Measurements from ENCODE around the gene TMEM44.

Gene TMEM44, protein sequence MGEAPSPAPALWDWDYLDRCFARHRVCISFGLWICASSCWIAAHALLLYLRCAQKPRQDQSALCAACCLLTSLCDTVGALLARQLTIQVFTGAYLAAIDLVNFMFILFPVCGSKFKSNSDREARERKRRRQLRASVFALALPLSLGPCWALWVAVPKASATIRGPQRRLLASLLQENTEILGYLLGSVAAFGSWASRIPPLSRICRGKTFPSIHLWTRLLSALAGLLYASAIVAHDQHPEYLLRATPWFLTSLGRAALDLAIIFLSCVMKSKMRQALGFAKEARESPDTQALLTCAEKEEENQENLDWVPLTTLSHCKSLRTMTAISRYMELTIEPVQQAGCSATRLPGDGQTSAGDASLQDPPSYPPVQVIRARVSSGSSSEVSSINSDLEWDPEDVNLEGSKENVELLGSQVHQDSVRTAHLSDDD

GRCh38 chr3:194633349-194634004 lies at the start of gene TMEM44:
TSS of gene TMEM44 (minus strand) at chr3:194633419. CDS start at chr3:194633215, 204 bp downstream.
- Histone ChIP-seq H3K4me3 (peak within 1 kb of the TSS; percentile 55 to 75 (median 63)), H3K27ac (peak within 1 kb of the TSS in 18 of 21 experiments; percentile 8 to 78 (median 56))

DNA sequence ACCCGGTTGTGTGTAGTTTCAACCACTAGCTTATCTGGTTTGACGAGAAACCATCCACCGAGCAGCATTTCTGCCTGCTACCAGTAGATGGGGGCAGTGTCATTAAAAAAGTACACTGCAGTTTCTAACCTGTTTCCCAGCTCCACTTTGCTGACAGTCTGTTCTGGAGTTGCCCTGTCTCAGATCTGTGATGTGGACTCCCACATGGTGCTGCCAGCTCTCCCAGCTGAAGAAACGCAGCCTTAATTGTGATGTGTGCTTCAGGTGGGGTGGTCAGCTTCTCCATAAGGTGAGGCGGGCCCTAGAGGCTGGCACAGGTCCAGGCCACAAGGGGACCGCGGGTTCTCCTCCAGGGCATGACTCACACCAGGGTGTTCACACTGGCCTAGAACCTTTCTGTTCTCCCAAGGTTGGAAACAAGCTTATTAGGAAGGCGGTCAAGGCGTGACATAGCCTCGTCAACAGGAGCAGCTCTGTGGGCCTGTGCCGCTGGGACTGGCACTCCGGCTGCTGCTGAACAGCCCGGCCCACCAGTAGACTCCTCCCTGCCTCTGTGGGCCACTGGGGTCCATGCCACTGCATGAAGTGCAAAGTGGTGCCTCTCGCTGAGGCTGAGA lies 49.6 kb upstream of the TMEM44 start:
- H3K4me3 ChIP-seq = no peak overlapping the region
- peak overlapping the region in 12 of 21 experiments; percentile 9 to 62 (median 44) for H3K27ac ChIP-seq

GRCh38 chr3:194682189-194682693 lies 49.0 kb upstream of the TMEM44 start:
- peak overlapping the region in 4 of 21 experiments; percentile 18 to 52 (median 44) for H3K27ac ChIP-seq
- no peak overlapping the region for H3K4me3 ChIP-seq

- Histone ChIP-seq H3K4me3 (no peak overlapping the region), H3K27ac (no peak overlapping the region)
These were observed 47.8 kb upstream of the TMEM44 start for GRCh38 chr3:194680888-194681615.

DNA sequence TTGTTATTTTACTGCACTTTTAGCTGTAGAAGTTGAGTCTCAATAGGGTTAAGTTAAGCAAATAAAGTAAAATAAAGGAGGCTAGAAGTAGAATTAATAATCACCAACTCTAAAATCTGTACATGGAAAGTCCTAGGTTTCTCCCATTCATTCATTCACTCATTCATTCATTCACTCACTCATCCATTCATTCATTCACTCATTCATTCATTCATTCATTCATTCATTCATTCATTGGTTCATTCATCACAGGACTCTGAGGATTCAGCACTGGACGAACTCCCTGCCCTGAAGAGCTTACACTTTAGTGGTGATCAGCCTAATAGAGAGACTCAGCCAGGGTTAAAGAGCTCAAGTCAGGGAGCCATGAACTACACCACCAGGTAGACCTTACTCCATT lies 43.3 kb upstream of the TMEM44 start:
- no peak overlapping the region for H3K4me3 ChIP-seq
- H3K27ac ChIP-seq = no peak overlapping the region

DNA sequence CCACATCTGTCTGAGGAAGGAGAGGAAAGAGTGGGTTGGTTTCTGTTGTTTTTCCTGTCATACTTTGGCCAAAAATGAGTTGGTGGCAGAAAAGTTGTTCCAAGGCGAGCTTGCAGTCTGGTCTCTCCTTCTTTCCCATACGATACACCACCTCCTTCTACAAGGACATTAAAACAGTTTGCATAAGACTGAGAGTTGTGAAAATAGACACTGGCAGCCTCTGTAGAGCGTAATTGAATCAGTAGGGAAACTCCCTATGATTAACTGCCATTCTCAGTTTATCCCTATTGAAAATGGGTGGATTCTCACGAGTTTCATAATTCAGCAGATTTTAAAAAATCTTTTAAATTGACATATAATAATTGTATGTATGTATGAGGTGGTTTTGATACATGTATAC lies 42.5 kb upstream of the TMEM44 start:
- Histone ChIP-seq H3K27ac (peak overlapping the region in 16 of 21 experiments; percentile 4 to 85 (median 62)), H3K4me3 (no peak overlapping the region)

DNA sequence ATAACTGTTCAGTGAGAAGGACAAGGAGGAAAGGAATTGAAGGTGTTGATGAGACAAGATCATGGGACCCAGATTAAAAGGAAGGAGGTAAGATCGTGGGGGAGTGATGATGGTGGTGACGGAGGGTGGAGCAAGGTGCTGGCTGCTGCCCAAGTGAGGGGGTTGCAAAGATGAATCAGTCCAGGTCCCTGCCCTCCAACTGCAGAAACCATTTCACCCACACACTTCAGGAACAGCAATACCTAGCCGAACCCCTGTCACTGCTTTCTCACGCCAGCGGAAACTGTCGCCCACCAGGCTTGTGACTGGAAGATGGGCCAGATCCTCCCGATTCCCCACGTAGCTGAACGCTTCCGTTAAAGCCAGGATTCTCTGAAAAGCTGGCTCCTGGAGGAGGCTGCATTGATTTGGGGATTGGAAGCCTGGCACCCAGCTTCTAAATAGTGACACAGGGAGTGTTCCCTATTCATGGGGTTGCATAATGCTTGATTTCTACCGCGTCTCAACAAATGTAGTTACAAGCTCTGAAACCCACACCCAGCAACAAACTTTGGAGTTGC lies 41.9 kb upstream of the TMEM44 start:
- Histone ChIP-seq H3K27ac (peak overlapping the region in 16 of 21 experiments; percentile 4 to 85 (median 62)), H3K4me3 (no peak overlapping the region)

DNA sequence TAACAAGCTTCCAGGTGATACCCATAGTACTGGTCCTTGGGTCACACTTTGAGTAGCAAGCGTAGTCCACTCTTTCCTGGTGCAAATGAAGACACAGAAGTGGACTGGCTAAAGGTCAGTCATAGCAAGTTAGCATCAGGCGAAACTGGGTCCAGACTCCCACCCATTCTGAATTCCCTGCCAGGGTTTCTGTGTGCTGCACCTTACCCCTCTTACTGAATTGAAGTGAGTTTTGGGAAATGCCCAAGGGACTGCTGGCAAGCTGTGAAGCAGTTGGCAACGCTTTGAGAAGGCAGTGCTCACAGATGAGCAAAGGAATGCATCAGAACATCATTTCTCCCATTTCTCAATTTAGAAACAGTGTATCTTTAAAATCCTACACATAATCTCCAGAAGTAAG lies 40.5 kb upstream of the TMEM44 start:
- peak overlapping the region in 5 of 21 experiments; percentile 1 to 95 (median 37) for H3K27ac ChIP-seq

DNA sequence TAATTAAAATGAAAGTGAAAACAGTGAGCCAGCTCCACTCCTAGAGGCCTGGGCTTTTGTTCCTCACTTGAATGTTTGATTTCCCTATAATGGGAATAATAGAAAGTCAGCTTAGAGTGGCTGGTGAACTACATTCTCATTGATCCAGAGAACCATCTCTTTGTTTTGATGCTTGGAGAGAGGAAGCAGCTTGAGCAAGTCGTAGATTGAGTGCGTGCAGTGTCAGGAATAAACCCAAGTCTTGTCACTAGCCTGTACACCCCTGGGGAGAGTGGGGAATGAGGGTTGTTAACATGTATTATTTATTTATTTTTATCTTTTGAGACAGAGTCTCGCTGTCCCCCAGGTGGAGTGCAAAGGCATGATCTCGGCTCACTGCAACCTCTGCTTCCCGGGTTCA lies 39.7 kb upstream of the TMEM44 start:
- Histone ChIP-seq H3K4me3 (peak overlapping the region; percentile 75 to 98 (median 88)), H3K27ac (peak overlapping the region; percentile 73 to 99 (median 96))

More for the DNA sequence above, 40.5 kb upstream of the TMEM44 start:
- H3K4me3 ChIP-seq = no peak overlapping the region

GRCh38 chr3:194671900-194672808 lies 38.9 kb upstream of the TMEM44 start, which contains the start of gene LSG1:
TSS of gene LSG1 (minus strand) at chr3:194672191. CDS start at chr3:194672162, 29 bp downstream.
- Histone ChIP-seq H3K4me3 (peak within 1 kb of the TSS; percentile 75 to 98 (median 88)), H3K27ac (peak within 1 kb of the TSS; percentile 73 to 99 (median 96))

DNA sequence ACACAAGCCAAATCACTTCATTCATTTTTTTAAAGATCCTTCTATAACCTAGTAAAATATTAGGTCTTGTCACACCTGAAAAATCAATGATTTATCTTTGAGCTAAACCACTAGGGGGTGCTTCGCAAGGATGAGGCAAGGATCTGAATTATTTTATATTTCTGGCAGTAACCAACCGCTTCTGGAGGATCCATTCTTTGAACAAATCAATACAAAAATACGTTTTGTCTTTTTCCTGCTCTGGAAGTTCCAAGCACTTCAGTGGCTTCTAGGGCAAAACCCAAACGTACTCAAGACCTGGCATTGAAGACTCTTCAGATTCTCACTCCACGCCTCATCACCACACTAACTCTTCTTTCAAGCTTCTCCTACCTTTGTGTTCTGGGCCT lies 38.3 kb upstream of the TMEM44 start:
- H3K27ac ChIP-seq = peak overlapping the region; percentile 73 to 99 (median 96)
- peak overlapping the region; percentile 75 to 98 (median 88) for H3K4me3 ChIP-seq

DNA sequence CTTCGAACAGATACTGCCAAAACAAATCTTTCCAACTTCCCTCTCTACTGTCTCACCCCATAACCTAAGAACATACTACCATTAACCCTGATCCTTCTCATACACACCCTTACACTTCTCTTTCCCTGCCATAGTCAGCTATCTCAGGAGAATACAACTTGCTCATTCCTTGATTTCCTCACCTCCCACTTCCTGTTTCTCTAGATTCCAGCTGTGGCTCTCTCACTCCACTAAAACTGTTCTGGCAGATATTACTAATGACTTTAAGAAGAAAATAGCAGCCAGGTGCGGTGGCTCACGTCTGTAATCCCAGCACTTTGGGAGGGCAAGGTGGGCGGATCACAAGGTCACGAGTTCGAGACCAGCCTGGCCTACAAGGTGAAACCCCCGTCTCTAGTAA lies 34.1 kb upstream of the TMEM44 start:
- H3K4me3 ChIP-seq = no peak overlapping the region
- no peak overlapping the region for H3K27ac ChIP-seq

DNA sequence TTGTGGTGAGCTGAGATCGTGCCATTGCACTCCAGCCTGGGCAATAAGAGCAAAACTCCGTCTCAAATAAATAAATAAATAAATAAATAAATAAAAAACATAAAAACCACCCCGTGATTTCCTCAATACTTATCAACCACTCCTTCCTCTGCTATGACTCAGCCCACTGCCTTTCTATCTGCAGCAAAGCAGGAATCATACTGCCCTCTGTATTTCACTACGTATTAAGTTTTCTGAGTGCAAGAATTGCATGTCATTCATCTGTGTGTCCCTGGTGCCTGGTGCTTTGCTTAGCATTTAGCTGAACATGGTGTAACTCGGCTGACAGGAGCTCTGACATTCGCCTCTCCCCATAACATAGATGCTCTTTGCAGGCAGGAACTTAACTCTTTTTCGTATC lies 31.6 kb upstream of the TMEM44 start:
- Histone ChIP-seq H3K4me3 (no peak overlapping the region), H3K27ac (no peak overlapping the region)

DNA sequence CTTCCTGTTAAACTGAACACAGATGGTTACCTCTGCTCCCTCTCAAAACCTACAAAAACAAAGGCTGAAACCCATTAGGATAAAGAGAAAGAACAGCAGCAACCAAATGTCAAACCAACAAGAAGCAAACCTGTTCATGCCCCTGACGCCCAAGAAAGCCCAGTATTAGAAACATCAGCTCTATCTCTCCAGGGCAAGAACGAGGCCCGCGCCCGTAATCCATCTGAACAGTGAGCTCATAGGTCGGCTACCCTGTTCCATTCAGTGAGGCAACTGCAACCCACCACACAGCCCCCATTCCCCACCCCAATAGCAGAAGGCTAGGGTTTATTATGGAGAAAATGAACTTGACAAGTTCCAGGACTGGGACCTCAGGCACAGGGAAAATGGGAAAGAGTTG lies 28.7 kb upstream of the TMEM44 start:
- Histone ChIP-seq H3K4me3 (no peak overlapping the region), H3K27ac (peak overlapping the region in 3 of 21 experiments; percentile 10 to 77 (median 43))

GRCh38 chr3:194661374-194661773 lies 28.2 kb upstream of the TMEM44 start:
- Histone ChIP-seq H3K27ac (peak overlapping the region in 2 of 21 experiments; percentile 43 to 77), H3K4me3 (no peak overlapping the region)

GRCh38 chr3:194659778-194660177 lies 26.6 kb upstream of the TMEM44 start:
- Histone ChIP-seq H3K4me3 (no peak overlapping the region), H3K27ac (peak overlapping the region in 1 of 21 experiments; percentile 30)

GRCh38 chr3:194658477-194659242 lies 25.4 kb upstream of the TMEM44 start:
- peak overlapping the region in 3 of 21 experiments; percentile 43 to 51 (median 49) for H3K27ac ChIP-seq

More at GRCh38 chr3:194658477-194659242, 25.4 kb upstream of the TMEM44 start:
- H3K4me3 ChIP-seq = no peak overlapping the region
